H9 (cell line): ENCODE results near the gene NOS3. TPM values are rescaled to one million over a fixed set of nuclear protein-coding genes. Genes with fewer than 3 reads are reported as not detected.

Experiments
- DNase-seq: peaks from one replicate; pipeline ENCODE4 v3.0.0-alpha.2; 2017
- H2AFZ ChIP-seq: one replicate; pipeline ENCODE4 v1.6.1; 2013; ENCODE audit warnings: mild to moderate bottlenecking, low read length, control low read depth, moderate library complexity
- H2AK5ac ChIP-seq: 2 replicates; pipeline ENCODE4 v1.6.1; 2013; ENCODE audit warnings: low read length, control low read depth, mixed read lengths; ENCODE audit not compliant: insufficient read length
- H2BK120ac ChIP-seq: one replicate; pipeline ENCODE4 v1.6.1; 2013; ENCODE audit warnings: low read depth, mild to moderate bottlenecking, low read length, control low read depth, inconsistent platforms; ENCODE audit not compliant: poor library complexity, severe bottlenecking
- H2BK12ac ChIP-seq: 2 replicates; pipeline ENCODE4 v1.6.1; 2013; ENCODE audit warnings: low read length, control low read depth, mixed read lengths, low read depth; ENCODE audit not compliant: insufficient read length
- H2BK15ac ChIP-seq: 2 replicates; pipeline ENCODE4 v1.6.1; 2013; ENCODE audit warnings: low read depth, low read length, control low read depth
- H2BK20ac ChIP-seq: one replicate; pipeline ENCODE4 v1.6.1; 2013; ENCODE audit warnings: low read depth, mild to moderate bottlenecking, low read length, control low read depth, inconsistent platforms; ENCODE audit not compliant: poor library complexity, severe bottlenecking
- H2BK5ac ChIP-seq: 2 replicates; pipeline ENCODE4 v1.6.1; 2013; ENCODE audit warnings: low read length, control low read depth, mixed read lengths; ENCODE audit not compliant: insufficient read length
- H3K14ac ChIP-seq: 2 replicates; pipeline ENCODE4 v1.6.1; 2013; ENCODE audit warnings: low read length, control low read depth; ENCODE audit not compliant: insufficient read depth
- H3K18ac ChIP-seq: 2 replicates; pipeline ENCODE4 v1.6.1; 2013; ENCODE audit warnings: low read depth, mild to moderate bottlenecking, mixed read lengths, low read length, control low read depth; ENCODE audit not compliant: insufficient read length
- H3K23ac ChIP-seq: 2 replicates; pipeline ENCODE4 v1.6.1; 2013; ENCODE audit warnings: low read length, control low read depth, mixed read lengths, low read depth; ENCODE audit not compliant: insufficient read length
- H3K23me2 ChIP-seq: 2 replicates; pipeline ENCODE4 v1.6.1; 2013; ENCODE audit warnings: low read depth, mild to moderate bottlenecking, mixed read lengths, low read length, control low read depth; ENCODE audit not compliant: insufficient read length, poor library complexity, severe bottlenecking
- H3K27ac ChIP-seq: 2 replicates; pipeline ENCODE4 v1.5.1; 2013; ENCODE audit warnings: low read length, control low read depth, mixed read lengths, low read depth; ENCODE audit not compliant: insufficient read length
- H3K27me3 ChIP-seq: 2 replicates; pipeline ENCODE4 v1.6.1; 2013; ENCODE audit warnings: low read length, control low read depth, inconsistent platforms; ENCODE audit not compliant: insufficient read depth
- H3K4ac ChIP-seq: 2 replicates; pipeline ENCODE4 v1.6.1; 2013; ENCODE audit warnings: low read depth, mild to moderate bottlenecking, control low read depth, inconsistent platforms, low read length, moderate library complexity
- H3K4me1 ChIP-seq: 2 replicates; pipeline ENCODE4 v1.6.1; 2013; ENCODE audit warnings: low read length, control low read depth, inconsistent platforms; ENCODE audit not compliant: insufficient read depth
- H3K4me2 ChIP-seq: 2 replicates; pipeline ENCODE4 v1.6.1; 2013; ENCODE audit warnings: low read length, control low read depth, mixed read lengths; ENCODE audit not compliant: insufficient read length, insufficient read depth
- H3K56ac ChIP-seq: 2 replicates; pipeline ENCODE4 v1.6.1; 2013; ENCODE audit warnings: low read depth, mild to moderate bottlenecking, mixed read lengths, low read length, control low read depth; ENCODE audit not compliant: insufficient read length
- H3K79me1 ChIP-seq: 2 replicates; pipeline ENCODE4 v1.6.1; 2013; ENCODE audit warnings: low read depth, mild to moderate bottlenecking, moderate library complexity, low read length, control low read depth, inconsistent platforms; ENCODE audit not compliant: insufficient read depth, poor library complexity, severe bottlenecking
- H3K79me2 ChIP-seq: 2 replicates; pipeline ENCODE4 v1.6.1; 2013; ENCODE audit warnings: low read length, control low read depth, inconsistent platforms; ENCODE audit not compliant: insufficient read depth
- H3K9ac ChIP-seq: 2 replicates; pipeline ENCODE4 v1.6.1; 2013; ENCODE audit warnings: low read length, control low read depth, mixed read lengths; ENCODE audit not compliant: insufficient read length; ENCODE audit errors: extremely low read depth
- H3K9me3 ChIP-seq: one replicate; pipeline ENCODE4 v1.6.1; 2013; ENCODE audit warnings: low read depth, low read length, inconsistent platforms; ENCODE audit not compliant: control insufficient read depth
- H3T11ph ChIP-seq: one replicate; pipeline ENCODE4 v1.6.1; 2013; ENCODE audit warnings: mild to moderate bottlenecking, low read length, control low read depth, inconsistent platforms
- H4K20me1 ChIP-seq: one replicate; pipeline ENCODE4 v1.6.1; 2013; ENCODE audit not compliant: control insufficient read depth, insufficient read length, insufficient read depth
- H4K5ac ChIP-seq: 2 replicates; pipeline ENCODE4 v1.6.1; 2013; ENCODE audit warnings: low read depth, mild to moderate bottlenecking, mixed read lengths, low read length, control low read depth; ENCODE audit not compliant: insufficient read length
- H4K8ac ChIP-seq: replicated peaks from 2 replicates; pipeline ENCODE4 v1.6.1; 2013; ENCODE audit warnings: low read length, control low read depth, mixed read lengths, low read depth; ENCODE audit not compliant: insufficient read length
- H4K91ac ChIP-seq: 2 replicates; pipeline ENCODE4 v1.6.1; 2013; ENCODE audit warnings: low read depth, mild to moderate bottlenecking, moderate library complexity, mixed read lengths, low read length, control low read depth; ENCODE audit not compliant: insufficient read length
- H3K27ac Mint-ChIP-seq, 3 experiments: 2 replicates in 2 of 3; 3 replicates in 1 of 3; pipeline ENCODE4 v1.8.0; 2020 to 2021; ENCODE audit warnings: mixed read lengths in 3 of 3, mild to moderate bottlenecking in 1 of 3, moderate library complexity in 1 of 3
- H3K27me3 Mint-ChIP-seq: 2 replicates; pipeline ENCODE4 v1.8.0; 2021; ENCODE audit warnings: low read depth, mild to moderate bottlenecking, moderate library complexity, mixed read lengths
- H3K36me3 Mint-ChIP-seq, 3 experiments: 2 replicates in 2 of 3; 3 replicates in 1 of 3; pipeline ENCODE4 v1.8.0; 2020 to 2021; ENCODE audit warnings: low read depth in 3 of 3, mixed read lengths in 3 of 3; ENCODE audit not compliant: insufficient read depth in 1 of 3
- H3K4me1 Mint-ChIP-seq, 2 experiments: 2 replicates each; pipeline ENCODE4 v1.8.0; 2020; ENCODE audit warnings: mixed read lengths in 2 of 2
- H3K4me3 Mint-ChIP-seq, 2 experiments: 2 replicates in 1 of 2; 3 replicates in 1 of 2; pipeline ENCODE4 v1.8.0; 2020 to 2021; ENCODE audit warnings: mild to moderate bottlenecking in 2 of 2, mixed read lengths in 2 of 2, moderate library complexity in 1 of 2
- H3K9me3 Mint-ChIP-seq, 2 experiments: 2 replicates in 1 of 2; 3 replicates in 1 of 2; pipeline ENCODE4 v1.8.0; 2020; ENCODE audit warnings: mild to moderate bottlenecking in 2 of 2, mixed read lengths in 2 of 2, moderate library complexity in 1 of 2
- CTCF ChIP-seq: fragments of 200-600 bp; sonication (generic); conservative IDR thresholded peaks from 3 replicates; pipeline ENCODE4 v1.8.0; 2021; ENCODE audit warnings: antibody characterized with exemption, mild to moderate bottlenecking
- WGBS: extraction: QIAGEN DNeasy Blood & Tissue Kit; methylation state at CpG from one replicate; pipeline ENCODE4 v1.1.7; 2013; ENCODE audit warnings: missing lambda C conversion rate, low lambda C conversion rate, mixed read lengths; ENCODE audit not compliant: insufficient read length; ENCODE audit errors: extremely low coverage; 5-methylcytosine and 5-hydroxymethylcytosine counted together
- total RNA-seq: library from RNA; stranded (reverse); gene quantifications from 2 replicates; pipeline ENCODE4 v1.2.1, GENCODE V29; 2021

The NOS3 gene
- total RNA-seq, 1 experiment from 2014 or later = 4.5 TPM

DNA sequence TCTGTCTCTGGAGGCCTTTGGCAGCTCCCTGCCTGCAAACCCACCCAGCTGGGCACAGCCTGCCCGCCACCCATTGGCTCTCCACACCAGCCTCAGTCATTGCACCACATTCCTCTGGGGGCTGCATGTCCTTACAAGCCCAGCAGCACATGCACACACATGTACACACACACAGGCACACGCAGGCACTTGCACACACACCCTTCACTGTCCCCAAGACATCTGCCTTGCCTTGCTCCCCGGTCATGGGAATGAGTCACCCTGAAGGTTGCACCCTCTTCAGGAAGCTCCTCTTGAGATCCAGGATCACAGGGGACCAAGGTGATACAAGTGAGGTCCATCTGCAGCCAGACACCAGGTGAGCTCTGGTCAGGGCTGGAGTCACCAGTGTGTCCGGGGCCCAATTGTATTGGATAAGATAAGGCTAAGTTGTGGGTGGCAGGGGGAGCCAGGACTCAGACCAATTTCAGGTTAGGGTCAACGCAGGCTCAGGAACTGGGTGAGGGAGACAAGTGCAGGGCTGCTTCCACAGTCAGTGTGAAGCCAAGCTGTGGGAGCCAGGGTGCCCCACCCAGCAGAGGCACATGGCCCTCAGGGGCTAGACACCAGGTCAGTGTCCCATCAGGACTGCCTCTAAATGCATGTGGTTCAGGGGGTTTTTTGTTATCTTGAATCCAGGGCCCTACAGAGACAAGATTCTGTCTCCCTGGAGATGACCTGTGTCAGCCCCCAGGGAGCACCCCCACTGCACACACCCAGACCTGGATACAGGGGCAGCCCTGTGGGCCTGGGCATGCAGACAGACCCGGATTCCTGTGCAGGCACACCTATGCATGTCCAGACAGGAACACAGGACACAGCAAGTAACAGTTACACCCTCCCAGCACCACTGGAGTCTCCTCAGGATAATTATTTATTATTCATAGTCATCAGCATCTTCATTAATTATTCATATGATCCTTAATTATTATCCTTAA lies 46.5 kb upstream of the NOS3 start:
- WGBS = no CpG with 5 or more reads among the region's 6 CpGs
- Mint-ChIP-seq H3K9me3 (no peaks in the 10 kb centered on the region; a peak in 1 of 5 replicates), H3K27me3 (peaks cover 8% of the 10 kb centered on the region), H3K4me3 (no peak overlapping the region), H3K36me3 (no peaks in the 10 kb centered on the region), H3K27ac (no peak overlapping the region; a peak in 1 of 7 replicates), H3K4me1 (peaks cover 21 to 33% of the 10 kb centered on the region in 2 experiments)
- Histone ChIP-seq H3K27ac (no peak overlapping the region), H2BK5ac (no peak overlapping the region), H3T11ph (no peak overlapping the region), H4K20me1 (no peaks in the 10 kb centered on the region), H3K9ac (no peak overlapping the region), H3K79me2 (no peaks in the 10 kb centered on the region), H3K4ac (no peak overlapping the region), H2BK20ac (no peak overlapping the region), H2BK12ac (no peak overlapping the region), H4K5ac (no peak overlapping the region), H3K4me2 (no peak overlapping the region), H2BK15ac (no peak overlapping the region), H2AFZ (no peak overlapping the region), H3K23me2 (no peaks in the 10 kb centered on the region), H3K23ac (no peak overlapping the region), H2BK120ac (no peak overlapping the region), H3K4me1 (no peaks in the 10 kb centered on the region; the same call in 1 of the 2 replicates), H3K9me3 (no peaks in the 10 kb centered on the region), H3K56ac (no peak overlapping the region), H3K14ac (no peak overlapping the region; the same call in 1 of the 2 replicates), H4K91ac (no peak overlapping the region), H2AK5ac (no peak overlapping the region), H3K79me1 (no peaks in the 10 kb centered on the region), H3K18ac (no peak overlapping the region), H3K27me3 (no peaks in the 10 kb centered on the region), H4K8ac (no peak overlapping the region)
- TF ChIP-seq CTCF = no peak
- DNase-seq = no peak
